Esophagus muscularis mucosa (tissue), 4 donors: ENCODE data around the gene CDC42BPA. TPM values are rescaled to one million over a fixed set of nuclear protein-coding genes. Genes with fewer than 3 reads are reported as not detected.

Experiments used
- DNase-seq: peaks from one replicate; pipeline ENCODE4 v3.0.0-alpha.2; 2017; ENCODE audit errors: extremely low spot score
- H3K27ac ChIP-seq, 4 donors: fragments of 200-600 bp; sonication (generic); replicated peaks in 1 of 4; 1 replicate in 3 of 4; 2 replicates in 1 of 4; pipeline ENCODE4 v1.5.1; 2016 to 2019; ENCODE audit warnings: mild to moderate bottlenecking in 1 of 4
- H3K27me3 ChIP-seq, 4 donors: fragments of 200-600 bp; sonication (generic); one replicate each; pipeline versions ENCODE4 v1.5.1 to v1.6.0; 2016 to 2019
- H3K36me3 ChIP-seq, 4 donors: fragments of 200-600 bp; sonication (generic); one replicate each; pipeline ENCODE4 v1.5.1; 2016 to 2019
- H3K4me1 ChIP-seq, 4 donors: fragments of 200-600 bp; sonication (generic); one replicate each; pipeline ENCODE4 v1.5.1; 2016 to 2019
- H3K4me3 ChIP-seq, 4 donors: fragments of 200-600 bp; sonication (generic); 1 replicate in 2 of 4; 2 replicates in 2 of 4; pipeline ENCODE4 v1.5.1; 2016 to 2019; ENCODE audit warnings: mild to moderate bottlenecking in 4 of 4, moderate library complexity in 1 of 4
- H3K9me3 ChIP-seq, 4 donors: fragments of 200-600 bp; sonication (generic); 1 replicate in 3 of 4; 2 replicates in 1 of 4; pipeline ENCODE4 v1.5.1; 2016 to 2019
- CTCF ChIP-seq, 3 experiments: fragments of 200-600 bp in 2 of 3; fragments of 450-650 bp in 1 of 3; sonication (generic) in 2 of 3; IDR thresholded peaks; one replicate each; pipeline ENCODE4 v1.5.1; 2017 to 2019; ENCODE audit warnings: antibody characterized with exemption in 3 of 3, mild to moderate bottlenecking in 2 of 3, moderate library complexity in 1 of 3
- EP300 ChIP-seq: sonication (generic); formaldehyde crosslinking; IDR thresholded peaks from one replicate; pipeline ENCODE4 v1.6.1; 2017; ENCODE audit warnings: antibody characterized with exemption
- POLR2A ChIP-seq: fragments of 450-650 bp; IDR thresholded peaks from one replicate; pipeline ENCODE4 v1.6.1; 2017; ENCODE audit warnings: antibody characterized with exemption, moderate library complexity, mild to moderate bottlenecking, low read depth
- POLR2AphosphoS5 ChIP-seq, 2 donors: sonication (generic); formaldehyde crosslinking; IDR thresholded peaks; one replicate each; pipeline ENCODE4 v1.6.1; 2017; ENCODE audit warnings: antibody characterized with exemption in 2 of 2
- WGBS: methylation state at CpG from one replicate; pipeline ENCODE4 v1.1.5; 2018; 5-methylcytosine and 5-hydroxymethylcytosine counted together
- intact Hi-C: fragments of 100-400 bp; cut with DNase I; formaldehyde crosslinking; loops from one replicate; pipeline ENCODE4 v1.15.1; 2023
- total RNA-seq, 4 donors: library from RNA; depleted of rRNA; stranded (reverse); fragments of >200 nt; gene quantifications; one replicate each; pipeline versions ENCODE4 v1.1.0 to v1.2.1, GENCODE V29; 2016

The CDC42BPA gene
- total RNA-seq, 4 donors from 2014 or later: 59.5 to 72.2 (median 69.7) TPM

DNA sequence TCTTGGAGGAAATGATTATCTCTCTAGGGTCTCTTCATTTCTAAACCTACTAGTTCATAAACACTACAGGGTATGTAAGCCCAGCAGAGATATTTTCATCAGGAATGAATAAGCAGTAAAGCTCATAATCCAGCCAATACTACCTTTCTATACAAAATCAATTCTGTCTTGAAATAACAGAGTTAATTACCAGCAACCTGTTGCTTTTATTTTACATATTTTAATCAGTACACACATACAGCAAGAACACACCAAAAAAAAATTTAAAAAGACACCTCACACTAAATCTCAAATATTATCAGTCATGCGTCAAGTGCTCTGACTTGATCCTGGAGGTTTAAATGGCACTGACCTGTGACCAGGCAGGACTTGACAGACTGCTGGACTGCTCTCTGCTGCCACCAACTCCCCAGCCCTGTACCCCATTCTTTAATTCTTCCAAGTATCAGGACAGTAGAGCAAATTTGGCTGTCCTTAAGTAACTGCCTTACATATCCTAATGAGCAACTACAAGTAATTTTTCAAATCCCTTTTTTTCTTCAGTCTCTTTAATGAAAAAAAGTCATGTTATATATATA, 98.5 kb downstream of the CDC42BPA start:
- Histone ChIP-seq H3K9me3 (no peaks in the 10 kb centered on the region), H3K27me3 (no peaks in the 10 kb centered on the region), H3K4me3 (no peak overlapping the region), H3K4me1 (peaks cover 4 to 19% (median 9%) of the 10 kb centered on the region in 4 donors), H3K36me3 (no peaks in the 10 kb centered on the region), H3K27ac (no peak overlapping the region)
- intact Hi-C loops: no loop called here
- no peak for DNase-seq
- no peak for TF ChIP-seq EP300
- TF ChIP-seq POLR2A: no peak
- no peak for TF ChIP-seq POLR2AphosphoS5 (IDR thresholded peaks at IDR 0.05)
- no peak for TF ChIP-seq CTCF (IDR thresholded peaks at IDR 0.05)
- WGBS: 100% methylated on average over 1 of the region's 1 CpG

- Histone ChIP-seq H3K9me3 (no peaks in the 10 kb centered on the region), H3K4me1 (peaks cover 7 to 19% (median 9%) of the 10 kb centered on the region in 4 donors), H3K36me3 (no peaks in the 10 kb centered on the region), H3K27me3 (no peaks in the 10 kb centered on the region), H3K4me3 (no peak overlapping the region), H3K27ac (no peak overlapping the region)
- TF ChIP-seq CTCF (IDR thresholded peaks at IDR 0.05) (no peak), POLR2AphosphoS5 (IDR thresholded peaks at IDR 0.05) (no peak), EP300 (no peak), POLR2A (no peak)
- 73% methylated on average over 6 of the region's 6 CpGs for WGBS
- intact Hi-C loops: no loop called here
- DNase-seq: no peak
Measured at GRCh38 chr1:227218870-227219573, 99.3 kb downstream of the CDC42BPA start.

DNA sequence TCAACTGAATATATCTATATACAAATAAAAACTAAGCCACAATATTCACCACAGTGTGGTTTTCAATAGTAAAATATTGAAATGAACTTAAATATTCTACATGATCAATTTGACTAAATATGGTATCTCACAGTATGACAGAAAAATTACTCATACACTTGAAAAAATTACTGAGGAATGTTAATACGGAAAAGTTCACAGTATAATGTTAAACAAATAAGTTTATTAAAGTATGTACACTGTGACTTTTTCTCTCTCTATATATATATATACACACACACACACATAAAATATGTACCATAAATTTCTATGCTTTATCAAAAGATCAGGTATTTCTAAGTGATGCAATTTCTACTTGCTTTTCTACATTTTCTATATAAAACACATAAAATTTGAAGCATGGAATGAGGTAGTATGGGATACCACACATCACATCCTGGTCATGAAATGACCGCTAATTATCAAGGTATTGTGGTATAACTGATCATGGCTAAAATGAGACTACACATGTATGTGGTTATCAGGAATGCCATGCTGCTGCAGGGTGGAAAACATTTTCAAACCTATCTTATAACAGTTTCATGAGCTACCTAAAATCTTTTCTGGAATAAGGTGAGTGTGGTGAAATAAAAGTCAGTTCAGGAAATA, 102.3 kb downstream of the CDC42BPA start:
- intact Hi-C loops: no loop called here
- Histone ChIP-seq H3K4me3 (no peak overlapping the region), H3K27ac (no peak overlapping the region), H3K27me3 (no peaks in the 10 kb centered on the region), H3K36me3 (no peaks in the 10 kb centered on the region), H3K9me3 (no peaks in the 10 kb centered on the region), H3K4me1 (peaks cover 7 to 17% (median 11%) of the 10 kb centered on the region in 4 donors)
- WGBS: 93% methylated on average over 2 of the region's 2 CpGs
- TF ChIP-seq EP300 (no peak), CTCF (IDR thresholded peaks at IDR 0.05) (no peak), POLR2A (no peak), POLR2AphosphoS5 (IDR thresholded peaks at IDR 0.05) (no peak)
- DNase-seq: no peak

DNA sequence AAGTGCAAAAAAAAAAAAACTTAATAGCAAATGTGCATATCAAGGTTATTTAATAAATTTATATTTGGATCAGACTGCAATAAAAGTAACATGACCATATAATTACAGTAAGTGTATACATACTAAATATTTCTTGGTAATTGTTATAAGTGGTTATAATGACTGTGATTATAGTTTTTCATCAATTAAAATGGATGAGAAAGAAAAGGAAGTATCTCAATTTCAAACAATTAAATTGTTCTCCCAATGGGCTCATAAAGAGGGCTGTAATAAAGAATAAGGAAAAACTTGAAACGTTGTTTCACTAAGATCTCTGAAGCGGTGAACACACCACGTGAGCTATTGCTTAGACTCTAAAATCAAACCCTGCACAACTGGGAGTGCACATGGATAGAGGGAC, 104.1 kb downstream of the CDC42BPA start:
- no peaks in the 10 kb centered on the region for H3K9me3 ChIP-seq
- H3K27me3 ChIP-seq: no peaks in the 10 kb centered on the region
- no peak overlapping the region for H3K27ac ChIP-seq
- peaks cover 7 to 13% (median 8%) of the 10 kb centered on the region in 4 donors for H3K4me1 ChIP-seq
- H3K4me3 ChIP-seq: no peak overlapping the region
- H3K36me3 ChIP-seq: no peaks in the 10 kb centered on the region
- WGBS: 87% methylated on average over 3 of the region's 3 CpGs
- DNase-seq: no peak
- intact Hi-C loops: no loop called here
- TF ChIP-seq POLR2AphosphoS5 (IDR thresholded peaks at IDR 0.05): no peak
- no peak for TF ChIP-seq CTCF (IDR thresholded peaks at IDR 0.05)
- no peak for TF ChIP-seq POLR2A
- no peak for TF ChIP-seq EP300
